Measurements from ENCODE around the gene THOP1.

The THOP1 gene

DNA sequence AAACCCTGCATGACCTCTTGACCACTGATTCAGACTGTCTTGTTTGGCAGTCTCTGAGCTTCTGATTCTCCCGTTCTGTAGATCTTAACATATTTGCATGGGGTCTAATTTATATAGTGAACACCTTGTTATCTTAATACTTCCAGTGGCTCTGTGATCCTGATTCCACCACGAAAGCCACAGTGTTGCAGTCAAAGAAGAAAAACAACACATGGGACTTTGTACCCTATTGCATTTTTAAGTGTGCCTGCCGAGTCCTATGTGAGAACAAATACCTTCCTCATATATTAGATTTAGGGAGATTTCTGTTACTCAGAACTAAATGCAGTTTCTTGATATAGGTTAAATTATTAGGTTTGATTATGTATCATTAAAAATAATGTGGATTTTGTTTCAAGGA lies 69.5 kb downstream of the THOP1 start:
- DNase-seq (ENCODE audit: low read depth): no peak

- DNase-seq (ENCODE audit: low read depth): no peak
These were observed 71.3 kb downstream of the THOP1 start for GRCh38 chr19:2856457-2857050.

GRCh38 chr19:2858864-2859263 lies 73.6 kb downstream of the THOP1 start:
- DNase-seq (ENCODE audit: low read depth): no peak

- no peak for DNase-seq (ENCODE audit: low read depth)
These were observed 78.5 kb downstream of the THOP1 start for GRCh38 chr19:2863816-2864215.

All from T-helper 22 cell (primary cell).